Body of pancreas (tissue), 4 donors: ENCODE data around the gene RSRP1.

ENCODE experiments used
- POLR2A ChIP-seq, 3 donors: fragments of 450-650 bp; IDR thresholded peaks; one replicate each; pipeline ENCODE4 v1.6.1; 2016; ENCODE audit warnings: antibody characterized with exemption in 3 of 3, mild to moderate bottlenecking in 2 of 3
- TF ChIP-seq, protein P1 (sequence below), 7 experiments: fragments of 450-650 bp in 4 of 7; fragments of 200-600 bp in 3 of 7; sonication (generic) in 3 of 7; IDR thresholded peaks; one replicate each; pipeline ENCODE4 v1.5.1; 2016 to 2019; ENCODE audit warnings: antibody characterized with exemption in 7 of 7

- TF ChIP-seq, protein P1, sequence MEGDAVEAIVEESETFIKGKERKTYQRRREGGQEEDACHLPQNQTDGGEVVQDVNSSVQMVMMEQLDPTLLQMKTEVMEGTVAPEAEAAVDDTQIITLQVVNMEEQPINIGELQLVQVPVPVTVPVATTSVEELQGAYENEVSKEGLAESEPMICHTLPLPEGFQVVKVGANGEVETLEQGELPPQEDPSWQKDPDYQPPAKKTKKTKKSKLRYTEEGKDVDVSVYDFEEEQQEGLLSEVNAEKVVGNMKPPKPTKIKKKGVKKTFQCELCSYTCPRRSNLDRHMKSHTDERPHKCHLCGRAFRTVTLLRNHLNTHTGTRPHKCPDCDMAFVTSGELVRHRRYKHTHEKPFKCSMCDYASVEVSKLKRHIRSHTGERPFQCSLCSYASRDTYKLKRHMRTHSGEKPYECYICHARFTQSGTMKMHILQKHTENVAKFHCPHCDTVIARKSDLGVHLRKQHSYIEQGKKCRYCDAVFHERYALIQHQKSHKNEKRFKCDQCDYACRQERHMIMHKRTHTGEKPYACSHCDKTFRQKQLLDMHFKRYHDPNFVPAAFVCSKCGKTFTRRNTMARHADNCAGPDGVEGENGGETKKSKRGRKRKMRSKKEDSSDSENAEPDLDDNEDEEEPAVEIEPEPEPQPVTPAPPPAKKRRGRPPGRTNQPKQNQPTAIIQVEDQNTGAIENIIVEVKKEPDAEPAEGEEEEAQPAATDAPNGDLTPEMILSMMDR (IDR thresholded peaks at IDR 0.05) = no peak
- no peak for TF ChIP-seq POLR2A (IDR thresholded peaks at IDR 0.05)
These were observed 9.9 kb upstream of the RSRP1 start for GRCh38 chr1:25257196-25257595.
